ENCODE results near the gene RIPK4. TPM values are rescaled to one million over a fixed set of nuclear protein-coding genes. Genes with fewer than 3 reads are reported as not detected.

The RIPK4 gene
- total RNA-seq, 1 experiment from 2014 or later = 252 TPM

- DNase-seq = no peak
- peaks cover 90% of the 10 kb centered on the region for H3K4me1 ChIP-seq (ENCODE audit: insufficient read depth, low read length)
- peaks cover 92% of the 10 kb centered on the region for H4K20me1 ChIP-seq (ENCODE audit: low read length)
- intact Hi-C loops (cut with micrococcal nuclease) = no loop called here
- H3K4me3 ChIP-seq (ENCODE audit: low read length) = no peak overlapping the region
- no peak overlapping the region for H3K4me2 ChIP-seq (ENCODE audit: low read length)
- H3K79me2 ChIP-seq (ENCODE audit: low read length) = peaks cover 98% of the 10 kb centered on the region
- TF ChIP-seq EZH2 (IDR thresholded peaks at IDR 0.05; ENCODE audit: low read length, unreplicated experiment) = no peak
- TF ChIP-seq EZH2phosphoT487 (IDR thresholded peaks at IDR 0.05; ENCODE audit: borderline replicate concordance, low read length) = no peak
- no peak for TF ChIP-seq CTCF (conservative IDR thresholded peaks at IDR 0.05; ENCODE audit: low read depth, low read length)
- H3K27ac ChIP-seq (ENCODE audit: low read length) = no peak overlapping the region
- ChIA-PET POLR2A (ENCODE audit: unreplicated experiment) (interaction anchor here (0.7 kb wide), 1 partner anchor 416 kb away, joined by 9 read pairs; no protein-coding TSS in a partner anchor), CTCF (no interaction called here)
- H3K9ac ChIP-seq (ENCODE audit: low read length) = no peak overlapping the region
- peaks cover 90% of the 10 kb centered on the region for H3K36me3 ChIP-seq (ENCODE audit: low read depth, low read length)
- no peaks in the 10 kb centered on the region for H3K9me3 ChIP-seq (ENCODE audit: low read length)
- no peak overlapping the region for H2AFZ ChIP-seq (ENCODE audit: low read length)
- no TSS peak for BruUV-seq (replicated peaks)
- no peaks in the 10 kb centered on the region for H3K27me3 ChIP-seq (ENCODE audit: low read length)
- no peak for ATAC-seq
- H3K9me2 ChIP-seq (replicated peaks; ENCODE audit: low read length) = no peaks in the 10 kb centered on the region
- H3F3A ChIP-seq (ENCODE audit: low read length, unreplicated experiment) = peaks cover 20% of the 10 kb centered on the region
Measured at GRCh38 chr21:41755934-41756773, 10.7 kb downstream of the RIPK4 start.

DNA sequence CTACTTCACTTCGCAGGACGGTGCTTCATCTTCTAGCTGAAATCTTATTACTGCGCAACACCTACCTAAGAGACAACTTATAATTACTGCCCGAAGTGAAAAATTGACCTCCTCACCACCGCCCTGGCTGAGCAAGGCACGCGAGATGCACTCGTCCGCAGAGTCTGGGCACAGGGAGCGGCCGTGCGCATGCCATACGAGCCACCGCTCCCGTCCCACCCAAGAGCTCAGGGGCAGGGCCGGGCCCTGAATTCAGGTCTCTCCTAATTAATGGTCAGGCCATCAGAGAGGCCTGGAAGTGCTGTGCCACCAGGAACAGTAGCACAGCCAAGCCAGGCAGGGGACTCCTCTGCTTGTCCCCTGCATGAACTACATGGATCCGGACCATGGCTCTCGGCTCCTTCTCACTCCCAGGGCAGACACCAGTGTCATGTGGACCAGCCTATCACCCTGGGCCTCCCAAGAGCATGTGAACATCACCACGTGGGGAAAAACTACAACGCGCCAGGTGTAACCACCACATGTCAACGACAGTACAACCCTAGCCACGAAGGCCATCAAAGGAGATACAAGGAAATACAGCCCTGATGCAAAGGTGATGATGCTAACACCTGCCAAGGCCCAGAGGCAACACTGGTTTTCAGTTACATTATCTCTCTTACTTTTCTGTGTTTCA is 11.5 kb downstream of the RIPK4 start:
- no peak overlapping the region for H3K27ac ChIP-seq (ENCODE audit: low read length)
- H4K20me1 ChIP-seq (ENCODE audit: low read length) = peaks cover 92% of the 10 kb centered on the region
- TF ChIP-seq EZH2 (IDR thresholded peaks at IDR 0.05; ENCODE audit: low read length, unreplicated experiment) = no peak
- no peak for TF ChIP-seq CTCF (conservative IDR thresholded peaks at IDR 0.05; ENCODE audit: low read depth, low read length)
- DNase-seq (no peak), ATAC-seq (no peak)
- H3K9me3 ChIP-seq (ENCODE audit: low read length) = no peaks in the 10 kb centered on the region
- H3K27me3 ChIP-seq (ENCODE audit: low read length) = no peaks in the 10 kb centered on the region
- POLR2A ChIA-PET (ENCODE audit: unreplicated experiment) = interaction anchor here (0.6 kb wide), 1 partner anchor 144 kb away, joined by 4 read pairs; no protein-coding TSS in a partner anchor
- H3K4me1 ChIP-seq (ENCODE audit: insufficient read depth, low read length) = peaks cover 90% of the 10 kb centered on the region
- peaks cover 20% of the 10 kb centered on the region for H3F3A ChIP-seq (ENCODE audit: low read length, unreplicated experiment)
- intact Hi-C loops (cut with micrococcal nuclease) = no loop called here
- BruUV-seq (replicated peaks) = no TSS peak
- no peaks in the 10 kb centered on the region for H3K9me2 ChIP-seq (replicated peaks; ENCODE audit: low read length)
- no peak overlapping the region for H3K4me3 ChIP-seq (ENCODE audit: low read length)
- H3K79me2 ChIP-seq (ENCODE audit: low read length) = peaks cover 98% of the 10 kb centered on the region
- H3K9ac ChIP-seq (ENCODE audit: low read length) = no peak overlapping the region
- CTCF ChIA-PET = no interaction called here
- no peak overlapping the region for H2AFZ ChIP-seq (ENCODE audit: low read length)
- no peak overlapping the region for H3K4me2 ChIP-seq (ENCODE audit: low read length)
- H3K36me3 ChIP-seq (ENCODE audit: low read depth, low read length) = peaks cover 89% of the 10 kb centered on the region

GRCh38 chr21:41754479-41754891 is 12.4 kb downstream of the RIPK4 start:
- H4K20me1 ChIP-seq (ENCODE audit: low read length) = peaks cover 92% of the 10 kb centered on the region
- H3K27me3 ChIP-seq (ENCODE audit: low read length) = no peaks in the 10 kb centered on the region
- peaks cover 98% of the 10 kb centered on the region for H3K79me2 ChIP-seq (ENCODE audit: low read length)
- H3K9ac ChIP-seq (ENCODE audit: low read length) = no peak overlapping the region
- no peaks in the 10 kb centered on the region for H3K9me2 ChIP-seq (replicated peaks; ENCODE audit: low read length)
- no peak overlapping the region for H3K4me2 ChIP-seq (ENCODE audit: low read length)
- intact Hi-C loops (cut with micrococcal nuclease) = no loop called here
- peaks cover 12% of the 10 kb centered on the region for H3F3A ChIP-seq (ENCODE audit: low read length, unreplicated experiment)
- ChIA-PET POLR2A (ENCODE audit: unreplicated experiment) (no interaction called here), CTCF (no interaction called here)
- H3K9me3 ChIP-seq (ENCODE audit: low read length) = no peaks in the 10 kb centered on the region
- ATAC-seq (no peak), DNase-seq (no peak)
- H3K27ac ChIP-seq (ENCODE audit: low read length) = no peak overlapping the region
- no peak overlapping the region for H3K4me3 ChIP-seq (ENCODE audit: low read length)
- TF ChIP-seq EZH2 (IDR thresholded peaks at IDR 0.05; ENCODE audit: low read length, unreplicated experiment) = no peak
- no peak for TF ChIP-seq CTCF (conservative IDR thresholded peaks at IDR 0.05; ENCODE audit: low read depth, low read length)
- no peak for TF ChIP-seq EZH2phosphoT487 (IDR thresholded peaks at IDR 0.05; ENCODE audit: borderline replicate concordance, low read length)
- H3K4me1 ChIP-seq (ENCODE audit: insufficient read depth, low read length) = peaks cover 83% of the 10 kb centered on the region
- peaks cover 89% of the 10 kb centered on the region for H3K36me3 ChIP-seq (ENCODE audit: low read depth, low read length)
- H2AFZ ChIP-seq (ENCODE audit: low read length) = no peak overlapping the region
- BruUV-seq (replicated peaks) = no TSS peak
